Activated CD4-positive, alpha-beta T cell treated with anti-CD3 and anti-CD28 coated beads, Interleukin-2, amount 50 U/mL, for 1 hour (primary cell): Measurements from ENCODE around the gene CD36.
"Not testable (repeated sequence)": the region's sequence is repeated elsewhere in the genome, so short reads cannot be mapped to it uniquely, and the experiment has no call there.

Source experiments
- DNase-seq: peaks from one replicate; pipeline ENCODE4 v3.0.0-alpha.2; 2020

The CD36 gene

DNA sequence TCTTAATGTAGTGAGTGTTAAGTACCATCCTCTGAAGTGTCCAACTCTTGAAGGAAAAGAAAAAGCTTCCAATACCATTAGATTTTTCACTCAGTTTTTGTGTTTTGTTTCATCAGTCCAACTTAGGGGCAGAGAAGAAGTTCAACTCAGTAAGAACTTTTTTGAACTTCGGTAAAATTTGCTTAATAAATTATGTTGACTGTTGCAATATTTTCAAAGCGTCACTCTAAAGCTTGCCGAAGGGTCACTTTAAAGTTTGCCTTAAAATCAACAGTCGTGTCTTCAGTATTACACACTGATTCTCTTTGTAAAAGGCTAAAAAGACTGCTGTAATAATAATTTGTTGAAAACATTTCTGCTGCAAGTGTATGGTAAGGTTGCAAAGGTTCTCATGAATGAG lies 17.6 kb downstream of the CD36 start:
- no peak for DNase-seq

DNA sequence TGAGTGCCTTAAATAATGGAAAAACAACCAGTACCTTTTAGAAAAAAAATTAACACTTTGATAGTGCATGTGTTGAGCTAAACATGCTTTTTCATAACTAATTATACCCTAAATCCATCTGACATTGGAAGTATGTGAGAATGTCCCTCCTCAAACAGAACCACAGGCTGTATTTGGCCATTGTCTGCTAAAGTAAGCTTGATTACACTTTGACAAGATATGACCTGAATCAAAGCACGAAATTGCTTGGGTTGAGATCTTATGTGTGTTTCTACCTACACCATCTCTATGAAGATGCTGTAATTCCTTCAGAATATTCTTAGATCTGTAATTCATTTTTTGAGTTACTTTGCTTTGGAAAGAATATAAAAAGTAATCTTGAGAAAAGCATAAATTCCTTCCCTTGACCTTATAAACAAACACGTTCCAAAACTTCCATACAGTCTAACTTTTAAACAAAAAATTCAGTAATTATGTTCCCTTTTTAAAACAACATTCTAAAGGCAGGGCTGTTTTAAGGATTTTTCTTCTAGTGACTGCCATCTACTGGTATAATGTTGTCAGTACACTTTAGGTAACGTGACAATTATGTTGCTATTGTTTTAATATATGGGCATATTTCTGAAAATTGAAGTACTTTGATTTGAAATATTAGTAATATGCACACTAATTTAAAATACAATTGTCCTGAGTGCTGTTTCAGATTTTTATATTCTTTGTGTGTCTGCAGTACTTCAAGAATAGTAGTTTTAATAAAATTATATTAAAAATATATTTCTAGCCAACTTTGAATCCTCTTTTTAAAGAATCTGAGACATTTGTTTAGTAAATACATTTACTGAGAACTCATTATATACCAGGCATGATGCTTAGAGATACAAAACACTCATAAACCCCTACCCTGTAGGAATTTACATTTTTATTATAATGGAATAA lies 20.9 kb downstream of the CD36 start:
- no peak for DNase-seq

DNA sequence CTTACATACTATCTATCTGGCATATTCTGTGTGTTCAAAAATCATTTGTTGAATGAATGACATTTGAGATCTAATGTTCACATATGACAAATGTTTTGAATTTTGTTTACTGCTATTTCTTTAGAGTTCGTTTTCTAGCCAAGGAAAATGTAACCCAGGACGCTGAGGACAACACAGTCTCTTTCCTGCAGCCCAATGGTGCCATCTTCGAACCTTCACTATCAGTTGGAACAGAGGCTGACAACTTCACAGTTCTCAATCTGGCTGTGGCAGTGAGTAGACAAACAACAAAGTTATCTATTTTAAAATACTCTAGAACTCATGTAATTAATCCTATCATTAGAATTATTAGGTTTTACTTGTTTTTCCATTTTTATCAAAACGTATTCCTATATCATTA lies 22.5 kb downstream of the CD36 start:
- no peak for DNase-seq

DNA sequence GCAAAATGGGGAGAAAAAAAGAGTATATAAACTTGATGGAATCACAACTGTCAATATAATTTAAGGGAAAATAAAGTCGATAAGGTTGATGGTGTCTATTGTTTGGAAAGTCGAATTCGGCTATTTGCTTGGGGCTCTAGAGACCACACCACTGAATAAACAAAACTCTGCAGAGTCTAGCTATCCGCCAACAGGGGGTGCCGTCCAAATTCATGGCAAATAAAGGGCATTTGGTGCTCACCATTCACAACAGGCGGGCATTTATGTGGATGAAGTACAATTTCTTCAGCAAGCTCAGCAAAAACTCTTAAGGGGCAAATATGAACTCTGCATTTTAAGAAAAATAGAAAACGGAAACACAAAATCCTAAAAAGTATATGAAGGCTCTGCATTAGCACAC lies 23.3 kb downstream of the CD36 start:
- no peak for DNase-seq

DNA sequence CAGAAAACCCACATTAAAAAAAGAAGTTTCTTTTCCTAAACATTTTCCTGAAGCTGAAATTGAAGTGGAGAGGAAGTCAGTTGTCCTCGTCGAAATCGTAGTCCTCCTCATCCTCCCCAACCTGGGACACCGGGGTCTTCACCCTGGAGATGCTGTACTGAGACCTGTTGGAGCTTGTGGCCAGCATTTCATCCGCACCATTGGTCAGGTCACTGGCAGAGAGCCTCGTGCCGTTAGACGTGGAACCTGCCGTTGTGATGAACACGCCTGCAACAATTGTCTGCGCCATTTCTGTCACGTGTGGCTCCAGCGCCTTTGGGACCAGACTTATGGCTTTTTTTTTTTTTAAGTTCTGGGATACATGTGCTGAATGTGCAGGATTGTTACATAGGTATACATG lies 23.8 kb downstream of the CD36 start:
- no peak for DNase-seq

DNA sequence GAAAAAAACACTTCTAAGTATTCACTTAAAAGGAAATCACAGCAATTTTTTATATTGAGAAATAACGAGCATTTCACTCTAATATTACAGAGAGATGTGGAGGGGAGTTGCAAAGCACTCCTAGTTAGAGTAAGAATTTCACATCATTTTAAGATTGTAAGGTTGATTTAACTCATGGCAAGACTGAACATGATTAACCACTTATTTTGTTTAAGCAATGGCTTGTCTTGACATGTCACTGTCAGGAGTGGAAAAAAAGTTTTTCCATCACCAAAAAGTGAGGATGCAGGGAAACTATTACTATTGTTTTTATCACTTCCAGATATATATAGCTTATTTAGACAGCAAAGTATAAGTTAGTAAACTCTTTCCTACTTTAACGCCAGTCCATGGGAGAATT lies 27.1 kb downstream of the CD36 start:
- no peak for DNase-seq

DNA sequence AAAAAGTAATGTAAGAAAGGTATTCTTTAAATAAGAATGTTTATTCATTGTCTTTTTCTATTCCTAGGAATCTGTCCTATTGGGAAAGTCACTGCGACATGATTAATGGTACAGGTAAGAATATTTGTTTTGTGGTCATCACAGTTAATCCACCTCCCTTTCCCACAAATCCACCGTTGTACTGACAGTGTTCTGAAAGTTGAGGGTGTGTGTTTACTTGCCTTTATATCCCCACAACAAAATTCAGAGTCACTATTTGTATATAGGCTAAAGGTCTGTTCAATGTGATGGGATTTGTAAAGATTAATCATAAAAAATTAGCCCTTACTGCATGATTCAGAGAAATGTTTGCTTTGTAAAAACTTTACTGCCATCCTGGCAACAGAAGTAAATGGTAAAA lies 27.9 kb downstream of the CD36 start:
- no peak for DNase-seq

DNA sequence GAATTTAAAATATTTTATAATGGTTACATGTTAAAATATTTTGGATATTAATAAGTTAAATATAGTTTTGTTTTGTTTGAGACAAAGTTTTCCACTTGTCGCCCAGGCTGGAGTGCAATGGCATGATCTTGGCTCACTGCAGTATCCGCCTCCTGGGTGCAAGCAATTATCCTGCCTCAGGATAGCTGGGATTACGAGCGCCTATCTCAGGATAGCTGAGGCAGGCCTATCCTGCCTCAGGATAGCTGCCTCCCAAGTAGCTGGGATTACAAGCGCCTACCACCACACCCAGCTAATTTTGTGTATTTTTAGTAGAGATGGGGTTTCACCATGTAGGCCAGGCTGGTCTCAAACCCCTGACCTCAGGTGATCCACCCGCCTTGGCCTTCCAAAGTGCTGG lies 30.9 kb downstream of the CD36 start:
- not testable (repeated sequence) for DNase-seq

DNA sequence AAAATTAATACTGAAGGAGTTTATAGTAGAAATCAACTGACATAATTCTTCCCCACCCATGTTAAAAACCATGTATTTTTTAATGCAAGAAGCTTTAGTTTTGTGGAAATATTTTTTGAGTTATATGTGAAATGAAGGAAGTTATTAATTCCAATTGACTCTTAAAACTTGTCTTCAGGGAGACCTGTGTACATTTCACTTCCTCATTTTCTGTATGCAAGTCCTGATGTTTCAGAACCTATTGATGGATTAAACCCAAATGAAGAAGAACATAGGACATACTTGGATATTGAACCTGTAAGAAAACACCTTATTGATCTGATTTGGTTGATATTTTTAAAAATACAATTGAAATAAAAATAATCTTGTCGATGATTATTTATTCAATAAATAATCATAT lies 33.3 kb downstream of the CD36 start:
- DNase-seq = no peak

DNA sequence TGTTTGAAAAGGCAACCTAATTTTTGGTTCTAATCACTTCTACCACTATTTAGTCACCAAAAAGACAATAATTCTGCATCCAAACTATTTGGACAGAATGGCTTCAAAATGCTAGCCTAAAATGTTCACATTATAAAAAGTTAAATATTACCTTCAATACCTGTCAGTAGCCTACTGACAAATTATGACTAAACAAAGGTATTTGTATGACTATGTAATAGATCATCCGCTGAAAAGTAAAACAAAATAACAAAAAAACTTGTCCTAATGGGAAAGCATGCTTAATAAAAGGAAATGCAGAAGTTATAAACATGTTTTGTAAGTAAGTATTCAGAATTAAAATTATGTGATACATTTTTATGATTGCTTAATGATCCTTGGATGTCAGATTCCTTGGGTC lies 36.6 kb downstream of the CD36 start:
- no peak for DNase-seq

DNA sequence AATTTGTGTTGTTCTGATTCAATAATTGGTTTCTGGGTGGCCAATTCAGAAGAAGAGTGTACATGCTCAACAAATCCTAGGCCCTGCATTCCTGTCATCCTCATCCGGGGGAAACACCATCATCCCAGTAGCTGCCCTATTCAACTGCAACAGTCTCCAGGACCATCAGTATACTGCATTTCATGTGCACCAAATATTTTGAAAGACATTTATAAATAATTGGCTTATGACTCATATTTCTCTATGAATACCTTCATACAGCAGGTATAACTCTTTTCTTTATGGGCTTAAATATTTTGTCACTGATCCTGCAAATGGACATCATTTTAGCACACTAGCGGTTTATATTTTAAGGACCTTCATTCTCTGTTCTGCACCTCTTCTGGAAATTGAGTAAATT lies 38.0 kb downstream of the CD36 start:
- DNase-seq = no peak

DNA sequence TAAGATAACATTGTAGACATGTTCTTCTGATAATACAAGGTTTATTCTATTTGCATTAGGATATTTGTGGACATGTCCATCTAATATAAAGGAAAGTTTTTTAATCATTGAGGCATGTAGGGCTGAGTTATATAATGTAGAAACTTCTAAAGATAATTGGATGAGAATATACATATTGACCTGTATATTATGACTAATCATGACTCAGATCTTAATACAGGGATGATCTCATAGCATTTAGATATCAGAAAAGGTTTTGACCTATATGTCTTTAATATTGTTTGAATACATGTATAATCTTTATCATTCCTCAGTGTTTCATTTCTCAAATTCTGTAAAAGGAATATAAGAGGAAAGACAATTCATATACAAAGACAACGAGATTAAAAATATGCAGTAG lies 39.2 kb downstream of the CD36 start:
- DNase-seq = no peak

DNA sequence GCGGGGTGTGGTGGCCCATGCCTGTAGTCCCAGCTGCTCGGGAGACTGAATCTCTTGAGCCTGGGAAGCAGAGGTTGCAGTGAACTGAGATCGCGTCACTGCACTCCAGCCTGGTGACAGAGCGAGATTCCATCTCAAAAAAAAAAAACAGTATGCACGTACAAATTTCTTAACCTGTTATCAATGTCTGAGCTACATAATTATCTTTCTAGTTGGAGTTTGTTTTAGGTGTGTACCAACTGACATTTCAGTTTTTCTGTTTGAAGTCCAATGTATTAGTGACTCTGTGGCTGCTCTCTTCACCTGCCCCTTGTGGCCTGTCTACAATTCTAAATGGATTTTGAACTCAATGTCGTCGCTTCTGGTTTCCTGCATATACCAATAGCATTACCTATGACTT lies 40.3 kb downstream of the CD36 start:
- DNase-seq = no peak

DNA sequence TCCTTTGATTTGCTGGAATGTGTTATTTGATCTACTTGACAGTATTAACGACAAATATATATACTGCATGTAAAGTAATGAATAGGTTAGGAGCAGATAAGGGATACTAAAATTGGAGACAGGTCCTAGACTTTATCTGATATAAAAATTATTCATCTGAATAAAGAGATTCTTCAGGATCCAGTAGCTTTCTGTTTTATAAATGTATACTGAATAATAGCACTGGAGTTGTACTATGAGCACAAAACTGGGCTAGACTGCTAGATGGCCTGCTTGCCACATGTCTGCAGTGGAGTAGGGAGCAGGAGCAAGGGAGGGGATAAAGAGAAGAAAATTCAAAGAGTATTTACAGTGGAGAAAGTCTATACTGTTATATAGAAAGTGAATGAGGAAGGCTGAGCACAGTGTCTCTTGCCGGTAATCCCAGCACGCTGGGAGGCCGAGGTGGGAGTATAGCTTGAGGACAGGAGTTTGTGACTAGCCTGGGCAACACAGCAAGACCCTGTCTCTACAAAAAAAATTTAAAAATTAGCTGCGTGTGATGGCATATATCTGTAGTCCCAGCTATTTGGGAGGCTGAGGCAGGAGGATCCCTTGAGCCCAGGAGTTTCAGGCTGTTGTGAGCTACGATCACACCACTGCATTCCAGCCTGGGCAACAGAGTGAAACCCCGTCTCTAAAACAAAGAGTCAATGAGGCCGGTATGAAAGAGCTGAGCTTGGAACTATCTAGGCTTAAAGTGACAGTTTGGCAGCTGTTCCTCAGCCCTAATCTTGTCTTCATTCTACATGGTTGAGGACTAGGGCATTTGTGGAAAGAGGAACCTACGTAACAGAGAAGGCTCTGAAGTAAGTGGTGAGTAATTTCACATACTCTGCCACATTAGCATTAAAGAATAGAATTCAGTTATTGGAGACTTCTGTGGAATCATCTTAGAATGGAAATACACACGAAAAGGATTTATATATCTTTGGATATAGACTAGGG lies 41.8 kb downstream of the CD36 start:
- no peak for DNase-seq

DNA sequence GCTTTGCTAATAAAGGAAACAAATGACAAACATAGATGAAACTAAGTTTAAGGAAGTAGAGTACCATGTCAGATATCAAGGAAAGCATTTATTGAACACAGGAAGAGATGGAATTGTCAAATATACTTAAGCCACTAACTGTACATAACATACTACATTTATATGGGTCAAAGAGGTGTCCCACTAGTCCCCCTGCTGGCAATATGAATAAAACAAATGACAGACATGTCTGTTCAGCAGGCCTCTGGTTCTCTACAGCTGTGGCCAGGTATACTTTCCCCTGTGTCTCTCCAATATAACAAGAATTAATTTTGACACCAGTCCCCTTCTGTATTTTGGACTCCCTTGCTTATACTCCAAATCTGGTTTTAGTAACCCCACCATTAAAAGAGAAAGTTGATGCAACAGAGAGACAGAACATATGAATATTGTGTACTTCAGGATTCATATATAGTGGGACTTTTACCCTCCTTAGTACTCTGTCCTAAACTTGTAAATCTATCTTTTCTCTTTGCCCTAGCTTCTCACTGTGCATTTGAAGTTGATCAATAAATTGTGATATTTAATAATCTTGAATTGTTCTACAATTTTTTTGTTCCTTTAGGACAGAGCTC lies 42.9 kb downstream of the CD36 start:
- no peak for DNase-seq

DNA sequence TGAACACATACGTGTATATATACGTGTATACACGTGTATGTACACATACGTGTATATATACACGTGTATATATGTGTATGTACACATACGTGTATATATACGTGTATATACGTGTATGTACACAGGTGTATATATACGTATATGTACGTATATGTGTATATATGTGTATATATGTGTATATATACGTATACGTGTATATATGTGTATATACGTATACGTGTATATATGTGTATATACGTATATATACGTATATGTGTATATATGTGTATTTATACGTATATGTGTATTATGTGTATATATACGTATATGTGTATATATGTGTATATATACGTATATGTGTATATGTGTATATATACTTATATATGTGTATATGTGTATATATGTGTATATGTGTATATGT lies 44.3 kb downstream of the CD36 start:
- no peak for DNase-seq

DNA sequence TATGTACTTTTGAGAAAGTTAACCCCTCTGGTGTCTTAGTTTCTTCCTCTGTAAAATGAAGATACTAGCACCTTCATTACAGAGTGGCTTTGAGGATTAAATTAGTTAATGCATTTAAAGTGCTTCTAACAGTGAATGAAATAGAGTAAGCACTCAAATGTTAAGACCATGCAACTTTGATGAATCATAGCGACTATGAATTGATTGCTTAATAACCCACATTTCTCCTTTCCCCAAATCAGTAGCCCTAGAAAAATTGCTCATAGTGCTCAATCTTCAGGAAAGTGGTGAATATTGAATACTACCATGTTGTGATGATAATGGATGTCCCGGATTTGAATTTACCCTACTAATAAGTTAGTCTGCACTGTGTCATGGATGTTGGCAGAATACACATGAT lies 48.1 kb downstream of the CD36 start:
- no peak for DNase-seq

DNA sequence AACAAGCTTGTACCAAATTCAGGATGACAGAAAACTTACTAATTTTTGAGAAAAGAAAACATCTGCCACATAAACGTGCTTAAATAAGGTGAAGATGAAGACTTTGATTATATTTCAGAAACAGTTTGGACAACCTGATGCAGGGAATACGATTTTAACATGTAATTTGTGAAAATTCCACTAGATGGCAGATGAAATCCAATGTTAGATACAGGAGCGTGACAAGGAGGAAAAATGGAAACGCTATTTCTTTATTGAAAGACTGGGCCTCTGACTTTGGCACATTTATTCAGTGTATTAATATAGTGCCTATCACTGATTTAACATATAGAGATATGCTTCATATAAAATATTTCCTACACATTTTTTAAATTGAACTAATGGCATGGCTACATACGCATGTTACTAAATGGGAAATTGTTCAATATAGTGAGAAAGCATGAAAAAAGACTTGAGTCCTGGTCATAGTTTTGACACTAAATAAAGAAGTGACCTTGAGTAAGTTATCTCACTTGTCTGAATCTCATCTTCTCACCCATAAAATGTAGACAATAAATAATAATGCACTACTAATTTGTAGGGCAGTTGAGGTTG lies 60.7 kb downstream of the CD36 start:
- no peak for DNase-seq

DNA sequence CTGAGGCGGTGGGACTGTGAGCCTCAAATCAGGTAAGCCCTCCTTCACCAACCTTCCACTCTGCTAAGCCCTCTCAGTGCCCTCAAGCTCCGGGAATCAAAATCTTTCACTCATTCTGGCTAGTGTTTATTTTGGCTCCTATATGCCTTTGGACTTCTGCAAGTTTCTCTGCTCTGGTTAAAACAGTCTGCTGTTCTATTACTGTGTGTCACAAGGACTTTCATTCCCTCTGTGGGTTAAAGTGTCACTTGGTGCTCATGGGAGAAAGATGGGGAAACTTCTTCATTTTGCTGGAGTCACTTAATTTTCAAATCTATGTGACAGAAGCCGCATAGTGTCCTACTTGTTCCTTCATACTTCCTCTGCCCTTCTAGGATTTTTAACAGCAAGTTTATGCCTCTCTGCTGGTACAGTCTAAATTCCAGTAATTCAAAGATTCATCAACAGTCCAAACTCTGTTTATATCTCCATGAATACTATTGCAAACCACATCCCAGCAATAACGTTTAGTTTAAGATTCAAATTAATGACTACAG lies 61.3 kb downstream of the CD36 start:
- no peak for DNase-seq

DNA sequence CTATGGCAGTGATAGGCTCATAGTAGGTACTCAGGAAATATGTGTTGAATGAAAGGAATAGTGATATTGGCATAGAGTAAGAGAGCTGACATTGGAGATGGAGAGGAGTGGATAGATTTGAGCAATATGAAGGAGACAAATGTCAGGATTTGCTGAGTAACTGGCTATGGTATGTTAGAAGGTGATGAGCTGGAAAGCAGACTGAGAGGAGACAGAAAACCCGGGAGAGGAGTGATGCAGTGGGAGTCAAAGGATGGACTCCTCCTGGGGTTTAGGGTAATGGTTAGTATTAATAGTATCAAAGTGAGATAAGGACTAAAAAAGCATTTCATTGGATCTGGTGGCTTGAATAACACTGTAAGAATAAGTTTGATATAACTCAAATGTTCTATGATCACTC lies 64.8 kb downstream of the CD36 start:
- no peak for DNase-seq

DNA sequence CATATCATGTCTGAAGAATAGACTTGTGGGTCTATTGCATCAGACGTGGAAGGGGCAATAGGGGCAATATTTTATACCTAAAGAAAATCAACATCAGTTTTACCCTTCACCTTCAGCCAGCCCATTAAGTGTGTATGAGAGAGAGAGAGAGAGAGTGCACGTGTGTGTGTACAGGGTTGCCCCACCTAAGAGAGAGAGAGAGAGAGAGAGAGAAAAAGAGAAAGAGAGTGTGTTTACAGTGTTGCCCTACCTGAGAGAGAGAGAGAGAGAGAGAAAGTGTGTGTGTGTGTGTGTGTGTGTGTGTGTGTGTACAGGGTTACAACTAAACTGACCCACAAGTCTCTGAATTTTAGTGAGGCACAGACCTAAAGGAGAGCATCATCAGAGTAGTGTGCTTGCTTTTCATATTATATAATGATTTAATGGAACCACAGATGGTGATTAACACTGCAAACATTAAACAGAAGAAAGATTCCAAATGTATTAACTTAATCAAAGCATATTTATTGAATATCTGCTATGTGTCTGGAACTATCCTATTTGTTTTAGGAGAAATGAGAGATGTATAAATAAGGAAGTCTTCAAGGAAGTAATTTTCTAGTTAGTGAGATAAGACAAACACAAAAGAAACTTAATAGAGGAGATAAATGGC lies 66.8 kb downstream of the CD36 start:
- no peak for DNase-seq

DNA sequence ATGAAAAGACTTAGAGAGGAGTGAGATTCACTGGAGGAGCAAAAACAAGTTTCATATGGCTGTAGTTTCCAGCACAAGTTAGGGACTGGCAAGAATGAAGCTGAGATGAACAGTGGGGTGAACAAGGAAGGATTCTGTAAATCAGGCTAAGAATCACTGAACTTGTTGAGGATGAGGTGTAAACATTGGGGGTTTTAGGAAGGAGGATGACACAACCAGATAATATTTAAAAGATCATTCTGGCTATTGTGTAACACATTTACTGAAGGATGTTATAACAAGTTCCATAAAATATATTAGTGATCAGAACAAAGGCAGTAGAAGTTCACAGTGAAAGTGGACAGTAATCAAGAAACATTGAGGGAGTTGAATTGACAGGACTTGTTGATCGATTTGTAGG lies 68.9 kb downstream of the CD36 start:
- no peak for DNase-seq
